GM21825 (cell line): Measurements from ENCODE around the gene ANXA6.

Source experiments
- ATAC-seq: cut with Tn5 transposase; IDR thresholded peaks from one replicate; pipeline ENCODE4 v1.9.1; 2021; ENCODE audit warnings: mild to moderate bottlenecking, moderate library complexity; ENCODE audit not compliant: unreplicated experiment

ANXA6 gene

GRCh38 chr5:151106043-151106442, 51.5 kb downstream of the ANXA6 start:
- no peak for ATAC-seq

DNA sequence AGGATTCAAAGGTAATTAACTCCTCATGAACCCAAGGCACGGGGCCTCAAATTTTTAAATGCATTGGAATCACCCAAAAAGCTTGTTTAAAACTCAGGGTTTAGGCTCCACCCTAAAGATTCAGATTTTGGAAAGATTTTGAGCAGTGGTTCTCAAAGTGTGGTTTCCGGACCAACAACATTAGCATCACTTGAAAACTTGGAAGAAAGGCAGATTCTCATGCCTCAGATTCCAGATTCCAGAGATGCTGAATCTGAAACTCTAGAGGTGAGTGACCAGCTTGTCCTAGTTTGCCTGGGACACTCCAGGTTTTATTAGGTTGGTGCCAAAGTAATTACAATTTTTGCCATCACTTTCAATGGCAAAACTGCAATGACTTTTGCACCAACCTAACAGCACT, 52.0 kb downstream of the ANXA6 start:
- no peak for ATAC-seq

DNA sequence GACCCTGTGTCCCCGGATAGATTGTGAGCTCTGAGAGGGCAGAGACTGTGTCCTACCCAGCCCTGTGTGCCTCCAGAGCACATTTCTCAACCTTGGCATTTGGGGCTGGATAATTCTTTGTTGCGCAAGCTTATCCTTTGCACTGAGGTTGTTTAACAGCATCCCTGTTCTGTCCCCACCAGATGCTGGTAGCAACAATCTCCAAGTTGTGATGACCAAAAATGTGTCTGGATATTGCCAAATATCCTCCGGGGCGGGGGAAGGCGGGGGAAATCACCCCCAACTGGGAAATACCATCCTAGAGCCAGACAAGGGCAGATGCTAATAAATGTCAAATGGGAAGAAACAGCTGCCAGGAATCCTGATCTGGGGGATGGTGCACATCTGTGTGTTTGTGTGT, 52.8 kb downstream of the ANXA6 start:
- no peak for ATAC-seq

DNA sequence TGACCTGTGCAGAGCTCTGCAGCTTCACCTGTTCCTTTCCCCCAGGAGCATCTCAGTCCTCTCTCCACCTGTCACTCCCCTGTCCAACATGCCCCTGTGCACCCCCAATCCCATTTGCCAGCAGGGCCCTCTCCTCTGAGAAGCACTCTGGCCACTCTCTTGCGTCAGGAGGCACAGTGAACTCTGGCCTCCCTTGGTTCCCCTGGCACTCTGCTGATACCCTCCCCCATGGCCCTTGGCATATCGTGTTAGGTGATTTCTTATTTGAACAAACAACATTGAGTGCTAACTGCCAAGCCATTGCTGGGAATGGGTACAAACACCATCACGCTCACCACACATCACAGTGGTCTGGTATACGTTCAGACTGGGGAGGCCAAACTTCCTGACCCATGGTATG, 55.8 kb downstream of the ANXA6 start:
- ATAC-seq, result no peak

- ATAC-seq, result no peak
These were observed 56.4 kb downstream of the ANXA6 start for GRCh38 chr5:151101151-151101550.

- no peak for ATAC-seq
These were observed 56.9 kb downstream of the ANXA6 start for GRCh38 chr5:151100681-151101080.

DNA sequence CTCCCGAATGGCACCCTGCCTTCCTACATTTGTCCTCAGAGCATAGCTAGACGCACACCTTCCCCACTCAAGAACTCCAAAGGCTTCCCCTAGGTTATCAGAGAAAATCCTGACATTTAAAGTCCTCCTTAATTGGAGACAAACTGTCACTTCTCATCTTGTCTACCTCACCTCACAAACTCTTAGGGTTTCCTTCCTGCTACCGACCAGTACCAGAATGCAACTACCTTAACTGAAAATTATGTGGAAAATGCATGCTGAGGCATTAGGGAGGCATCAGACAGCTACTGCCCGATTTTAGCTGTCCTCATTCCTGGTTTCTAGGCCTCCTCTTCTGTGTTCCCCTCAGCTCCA, 58.8 kb downstream of the ANXA6 start:
- no peak for ATAC-seq

DNA sequence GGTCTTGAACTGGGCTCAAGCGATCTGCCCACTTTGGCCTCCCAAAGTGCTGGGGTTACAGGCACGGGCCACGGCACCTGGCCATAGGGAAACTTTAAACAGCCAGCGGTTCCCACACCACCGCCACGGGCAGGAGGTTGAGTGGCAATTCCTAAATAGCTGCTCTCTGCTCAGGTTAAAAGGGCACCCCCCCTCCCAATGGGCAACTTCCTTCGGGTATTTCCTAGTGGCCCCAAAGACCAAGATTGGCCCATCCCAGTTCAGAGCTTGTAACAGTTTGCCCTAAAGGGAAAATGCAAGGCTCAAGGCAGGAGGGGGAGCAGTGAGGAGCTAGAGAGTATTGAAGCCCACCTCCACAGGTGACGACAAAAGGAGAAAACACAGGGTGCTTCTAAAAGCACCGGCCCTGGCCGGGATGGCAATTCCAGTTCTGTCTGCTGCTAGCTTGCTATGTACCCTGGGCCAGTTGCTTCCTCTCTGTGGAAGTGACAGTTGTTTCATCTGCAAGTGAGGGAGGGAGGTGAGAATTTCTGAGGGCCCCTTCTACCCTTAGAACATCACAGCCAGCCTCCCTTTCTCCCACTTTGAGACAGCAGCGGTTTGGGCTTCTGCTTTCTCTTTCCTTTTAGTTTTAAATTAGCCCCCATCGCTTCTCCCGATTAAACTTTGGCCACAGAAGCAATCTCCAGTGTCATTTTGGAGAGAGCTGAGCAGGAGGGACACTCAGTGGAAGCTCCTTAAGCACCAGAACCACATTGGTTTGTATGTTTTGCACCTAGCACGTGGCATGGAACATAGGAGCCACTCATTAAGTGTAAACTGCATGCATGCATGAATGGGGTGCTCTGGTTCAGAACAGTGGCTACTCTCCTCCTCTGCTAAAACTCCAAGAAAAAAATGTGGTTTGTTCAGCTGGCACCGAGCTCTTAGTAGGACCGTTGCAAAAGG, 59.5 kb downstream of the ANXA6 start:
- peak; percentile 40 for ATAC-seq

GRCh38 chr5:151097061-151097460, 60.5 kb downstream of the ANXA6 start:
- ATAC-seq, result no peak

- ATAC-seq, result no peak
These were observed 61.6 kb downstream of the ANXA6 start for GRCh38 chr5:151096001-151096373.

- no peak for ATAC-seq
These were observed 62.1 kb downstream of the ANXA6 start for GRCh38 chr5:151095341-151096000.

DNA sequence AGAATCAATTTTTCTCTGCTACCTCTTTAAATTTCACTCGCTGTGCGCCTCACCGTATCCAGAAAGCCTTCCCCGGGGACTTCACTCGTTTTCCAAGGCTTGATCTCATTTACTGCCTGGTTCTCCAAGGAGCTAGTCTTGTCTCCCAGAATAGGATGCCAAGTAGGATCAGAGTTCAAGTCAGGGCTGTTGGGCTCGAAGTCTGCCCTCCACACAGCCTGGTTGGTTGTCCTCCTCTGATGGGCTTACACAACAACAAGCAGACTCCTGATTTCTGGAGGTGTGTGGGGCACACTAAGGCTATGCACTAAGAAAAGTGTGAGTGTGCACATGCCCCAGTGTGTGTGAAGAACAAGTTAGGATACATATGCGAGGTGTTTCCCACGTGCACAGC, 62.7 kb downstream of the ANXA6 start:
- no peak for ATAC-seq

DNA sequence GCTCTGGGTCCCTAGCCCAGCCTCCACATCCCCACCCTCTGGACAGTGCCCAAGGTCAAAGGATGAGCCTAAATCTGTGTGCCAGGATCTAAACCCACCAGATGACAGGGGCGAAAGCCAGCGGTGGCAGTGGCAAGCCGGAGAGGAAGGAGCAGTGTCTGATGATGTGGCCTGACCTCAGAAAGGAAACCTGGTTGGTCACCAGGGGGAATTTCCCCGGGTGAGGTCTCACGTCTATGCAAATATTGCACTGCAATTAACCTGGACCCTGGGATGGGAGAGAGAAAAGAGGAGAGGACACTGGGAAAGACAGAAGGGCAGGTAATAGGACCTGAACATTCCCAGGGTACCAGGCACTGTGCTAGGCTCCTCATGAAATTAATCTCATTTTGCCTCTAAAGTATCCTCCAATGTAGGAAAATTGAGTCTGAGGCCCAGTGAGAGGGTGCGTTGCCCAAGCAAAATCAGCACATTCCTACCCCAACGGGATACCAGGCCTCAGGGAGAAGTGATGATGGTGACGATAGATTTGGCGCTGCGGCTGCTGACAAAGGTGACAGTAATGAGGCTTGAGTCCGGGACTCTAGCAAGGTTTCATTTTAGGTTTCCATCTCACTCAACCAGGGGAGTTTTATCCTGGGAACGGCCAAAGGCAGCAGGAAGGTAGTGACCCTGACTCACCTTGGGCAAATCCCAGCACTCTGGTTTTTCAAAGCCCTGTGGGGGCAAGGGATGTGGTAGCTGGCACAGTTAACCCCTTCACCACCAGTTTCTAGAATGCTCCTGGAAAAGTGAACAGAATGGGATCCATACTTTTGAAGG, 63.3 kb downstream of the ANXA6 start:
- ATAC-seq, result peak; percentile 70

DNA sequence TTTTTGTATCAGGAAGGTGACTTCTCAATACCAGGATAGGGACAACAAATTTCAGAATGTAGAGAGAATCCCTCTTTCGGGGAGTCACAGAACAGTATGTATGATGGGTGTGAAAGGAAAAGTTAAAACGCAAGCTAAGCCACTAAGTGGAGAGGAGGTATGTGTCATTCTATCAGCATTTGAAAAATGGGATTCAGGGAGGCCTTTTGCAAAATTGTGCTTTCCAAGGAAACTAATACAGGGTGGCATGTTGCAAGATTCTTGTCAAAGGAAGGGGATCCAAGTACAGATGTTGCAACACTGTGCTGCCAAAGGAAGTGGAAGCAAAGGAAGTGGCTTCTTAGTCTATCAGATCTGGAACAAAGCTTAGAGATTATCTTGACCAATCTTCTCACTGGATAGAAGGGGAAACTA, 64.1 kb downstream of the ANXA6 start:
- peak; percentile 3 for ATAC-seq

GRCh38 chr5:151092762-151093161, 64.8 kb downstream of the ANXA6 start:
- ATAC-seq, result no peak

DNA sequence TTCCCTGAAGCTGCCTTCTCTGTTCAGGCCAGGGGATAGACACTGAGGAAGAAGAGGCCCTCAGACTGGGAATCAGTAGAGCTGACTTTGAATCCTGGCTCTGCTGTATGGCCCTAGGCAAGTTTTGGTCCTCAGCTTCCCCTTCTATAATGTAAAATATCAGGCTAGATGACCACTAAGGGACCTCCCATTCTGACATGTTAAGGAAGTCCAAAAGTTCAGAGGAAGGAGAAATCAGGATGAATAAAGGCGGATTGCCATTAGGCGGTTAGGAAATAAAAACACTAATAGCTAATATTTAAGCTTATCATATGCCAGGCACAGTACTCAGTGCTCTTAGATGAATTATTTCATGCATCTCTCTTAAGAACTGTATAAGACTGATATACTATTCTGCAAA, 67.9 kb downstream of the ANXA6 start:
- ATAC-seq, result no peak

DNA sequence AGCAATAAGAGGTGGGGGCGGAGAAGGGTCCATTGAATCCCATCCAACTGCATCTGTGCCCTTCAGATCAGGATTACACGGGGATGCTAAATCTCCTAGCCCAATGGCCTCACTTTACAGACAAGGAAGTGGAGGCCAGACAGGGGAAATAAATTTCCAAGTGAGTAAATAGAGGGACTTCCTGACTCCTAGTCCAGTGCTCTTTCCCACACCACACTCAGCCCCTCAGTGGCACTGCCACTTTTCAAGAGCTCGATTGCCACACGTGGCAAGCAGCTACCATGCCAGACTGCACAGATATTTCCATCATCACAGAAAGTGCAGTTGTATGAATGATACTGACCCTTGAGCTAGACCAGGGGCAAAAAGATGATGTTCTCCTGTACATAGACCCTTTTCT, 68.6 kb downstream of the ANXA6 start:
- no peak for ATAC-seq

DNA sequence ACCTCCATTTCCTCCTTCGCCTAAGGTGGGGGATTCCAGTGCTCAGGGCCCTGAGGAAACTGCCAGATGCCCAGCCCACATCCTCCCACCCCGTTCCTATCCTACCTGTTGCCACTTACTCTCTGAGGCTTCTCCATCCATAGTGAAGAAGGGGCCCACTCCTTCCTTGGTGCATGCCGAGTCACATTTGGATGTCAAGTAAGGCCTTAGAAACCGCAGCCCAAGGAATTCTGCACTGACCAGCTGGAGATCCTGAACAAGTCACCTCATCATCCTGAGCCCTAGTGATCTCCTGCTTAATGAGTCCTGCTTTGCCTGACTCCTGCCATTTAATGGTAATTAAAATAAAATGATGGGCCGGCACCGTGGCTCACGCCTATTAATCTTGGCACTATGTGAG, 70.1 kb downstream of the ANXA6 start:
- no peak for ATAC-seq

GRCh38 chr5:151086905-151087360, 70.6 kb downstream of the ANXA6 start:
- ATAC-seq, result peak; percentile 62

- no peak for ATAC-seq
These were observed 71.2 kb downstream of the ANXA6 start for GRCh38 chr5:151086192-151086869.

DNA sequence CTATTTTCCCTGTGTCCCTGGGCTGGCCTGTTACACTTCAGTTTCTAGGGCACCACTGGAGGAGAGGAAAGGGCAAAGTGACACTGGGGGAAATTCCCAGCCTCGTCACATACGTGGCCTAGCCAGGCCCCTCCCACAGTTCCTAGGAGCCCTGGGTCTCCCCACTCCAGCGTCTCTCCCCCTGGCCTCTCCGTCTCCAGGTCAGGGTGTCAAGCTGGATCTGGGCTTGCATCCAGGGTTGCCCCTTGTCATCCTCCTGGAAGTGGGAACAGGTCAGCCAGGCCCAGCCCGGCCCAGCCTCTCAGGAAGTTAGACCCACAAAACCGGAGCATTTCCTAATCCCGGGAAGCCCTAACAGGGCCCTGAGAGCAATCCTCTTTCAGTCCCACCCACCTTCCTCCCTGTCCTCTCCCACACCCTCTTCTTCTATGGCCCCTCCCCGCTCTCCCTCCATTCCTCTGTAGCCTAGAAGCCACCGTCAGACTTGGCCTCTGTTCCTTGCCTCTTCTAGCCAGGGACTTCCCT, 72.0 kb downstream of the ANXA6 start:
- no peak for ATAC-seq
